Head of caudate nucleus (tissue), 42 donors: Measurements from ENCODE around the gene SKAP1.
"Not testable (repeated sequence)": the region's sequence is repeated elsewhere in the genome, so short reads cannot be mapped to it uniquely, and the experiment has no call there.

ENCODE experiments used
- DNase-seq, 42 donors: peaks; one replicate each; pipeline versions ENCODE4 v3.0.0 to v3.0.0-alpha.2; 2020 to 2021; ENCODE audit warnings: mixed read lengths in 7 of 42
- intact Hi-C: fragments of 100-400 bp; cut with DNase I; formaldehyde crosslinking; loops from one replicate; pipeline ENCODE4 v1.15.0; 2022

SKAP1 gene

GRCh38 chr17:48301002-48301401 lies 129.0 kb downstream of the SKAP1 start:
- intact Hi-C loops = no loop called here
- no peak for DNase-seq

GRCh38 chr17:48299760-48300159 lies 130.3 kb downstream of the SKAP1 start:
- no peak for DNase-seq
- intact Hi-C loops = no loop called here

- intact Hi-C loops = no loop called here
- DNase-seq = no peak
Measured at GRCh38 chr17:48297825-48298224, 132.2 kb downstream of the SKAP1 start.

GRCh38 chr17:48296453-48296852 lies 133.6 kb downstream of the SKAP1 start:
- DNase-seq = no peak
- intact Hi-C loops = no loop called here

- intact Hi-C loops = no loop called here
Measured at GRCh38 chr17:48295362-48296288, 134.4 kb downstream of the SKAP1 start.

GRCh38 chr17:48294806-48295361 lies 135.1 kb downstream of the SKAP1 start:
- intact Hi-C loops = no loop called here

More at GRCh38 chr17:48295362-48296288, 134.4 kb downstream of the SKAP1 start:
- DNase-seq = no peak

GRCh38 chr17:48294020-48294805 lies 135.8 kb downstream of the SKAP1 start:
- intact Hi-C loops = no loop called here
- DNase-seq = no peak

More at GRCh38 chr17:48294806-48295361, 135.1 kb downstream of the SKAP1 start:
- no peak for DNase-seq

GRCh38 chr17:48293319-48294019 lies 136.5 kb downstream of the SKAP1 start:
- intact Hi-C loops = no loop called here
- no peak for DNase-seq

GRCh38 chr17:48290378-48290777 lies 139.6 kb downstream of the SKAP1 start:
- DNase-seq = no peak
- intact Hi-C loops = no loop called here

- DNase-seq, intact Hi-C loops: not testable (repeated sequence)
Measured at GRCh38 chr17:48286917-48287316, 143.1 kb downstream of the SKAP1 start.

- DNase-seq = no peak
- intact Hi-C loops = no loop called here
Measured at GRCh38 chr17:48285614-48286013, 144.4 kb downstream of the SKAP1 start.

- intact Hi-C loops = no loop called here
- no peak for DNase-seq
Measured at GRCh38 chr17:48283907-48284306, 146.1 kb downstream of the SKAP1 start.

- intact Hi-C loops = no loop called here
- DNase-seq = no peak
Measured at GRCh38 chr17:48283411-48283810, 146.6 kb downstream of the SKAP1 start.

- intact Hi-C loops = no loop called here
Measured at GRCh38 chr17:48282303-48282702, 147.7 kb downstream of the SKAP1 start.

GRCh38 chr17:48278760-48279491 lies 151.1 kb downstream of the SKAP1 start:
- no peak for DNase-seq
- intact Hi-C loops = no loop called here

More at GRCh38 chr17:48282303-48282702, 147.7 kb downstream of the SKAP1 start:
- DNase-seq = no peak

- intact Hi-C loops = no loop called here
- DNase-seq = no peak
Measured at GRCh38 chr17:48276776-48277175, 153.2 kb downstream of the SKAP1 start.

- intact Hi-C loops = no loop called here
Measured at GRCh38 chr17:48270899-48271298, 159.1 kb downstream of the SKAP1 start.

GRCh38 chr17:48269209-48269608 lies 160.8 kb downstream of the SKAP1 start:
- intact Hi-C loops = no loop called here
- DNase-seq = no peak

More at GRCh38 chr17:48270899-48271298, 159.1 kb downstream of the SKAP1 start:
- no peak for DNase-seq

- DNase-seq = no peak
- intact Hi-C loops = no loop called here
Measured at GRCh38 chr17:48263731-48264035, 166.3 kb downstream of the SKAP1 start.
